Spinal cord (tissue), 10 donors: ENCODE data around the gene NXPH4. TPM values are rescaled to one million over a fixed set of nuclear protein-coding genes. Genes with fewer than 3 reads are reported as not detected.

ENCODE experiments used
- DNase-seq, 6 donors: peaks; one replicate each; pipeline versions ENCODE4 v3.0.0 to v3.0.0-alpha.2; 2013 to 2015; ENCODE audit warnings: low spot score in 6 of 6, low read depth in 4 of 6
- H3K27ac ChIP-seq: one replicate; pipeline ENCODE4 v1.5.1; 2013; ENCODE audit warnings: low read depth, low read length, control low read depth
- H3K27me3 ChIP-seq: one replicate; pipeline ENCODE4 v1.6.1; 2013; ENCODE audit warnings: low read length; ENCODE audit not compliant: control insufficient read depth, insufficient read depth
- H3K36me3 ChIP-seq: one replicate; pipeline ENCODE4 v1.6.1; 2013; ENCODE audit warnings: low read length; ENCODE audit not compliant: control insufficient read depth, insufficient read depth
- H3K4me1 ChIP-seq: one replicate; pipeline ENCODE4 v1.6.1; 2013; ENCODE audit warnings: low read length; ENCODE audit not compliant: control insufficient read depth, insufficient read depth
- H3K4me3 ChIP-seq: one replicate; pipeline ENCODE4 v1.5.1; 2013; ENCODE audit warnings: low read depth, low read length, control low read depth
- H3K9me3 ChIP-seq: one replicate; pipeline ENCODE4 v1.6.1; 2013; ENCODE audit warnings: low read length; ENCODE audit not compliant: control insufficient read depth, insufficient read depth
- WGBS: methylation state at CpG from one replicate; pipeline ENCODE4 v1.1.5; 2013; ENCODE audit warnings: missing lambda C conversion rate; ENCODE audit not compliant: insufficient coverage; 5-methylcytosine and 5-hydroxymethylcytosine counted together
- polyA plus RNA-seq, 2 donors: library from polyadenylated mRNA; unstranded; fragments of 120-200 nt; gene quantifications; one replicate each; pipeline ENCODE4 v1.2.1, GENCODE V29; 2013; ENCODE audit not compliant: insufficient read length in 2 of 2
- total RNA-seq, 2 donors: library from RNA; depleted of rRNA in 1 of 2; stranded (reverse); fragments of 120-200 nt in 1 of 2; fragments of >200 nt in 1 of 2; gene quantifications; one replicate each; pipeline versions ENCODE4 v1.2.3 to v1.2.4, GENCODE V29; 2013 to 2014
- donor health status: healthy.

Gene NXPH4
- total and polyA plus RNA-seq, 4 donors = 7.8 to 31.9 (median 20.0) TPM

DNA sequence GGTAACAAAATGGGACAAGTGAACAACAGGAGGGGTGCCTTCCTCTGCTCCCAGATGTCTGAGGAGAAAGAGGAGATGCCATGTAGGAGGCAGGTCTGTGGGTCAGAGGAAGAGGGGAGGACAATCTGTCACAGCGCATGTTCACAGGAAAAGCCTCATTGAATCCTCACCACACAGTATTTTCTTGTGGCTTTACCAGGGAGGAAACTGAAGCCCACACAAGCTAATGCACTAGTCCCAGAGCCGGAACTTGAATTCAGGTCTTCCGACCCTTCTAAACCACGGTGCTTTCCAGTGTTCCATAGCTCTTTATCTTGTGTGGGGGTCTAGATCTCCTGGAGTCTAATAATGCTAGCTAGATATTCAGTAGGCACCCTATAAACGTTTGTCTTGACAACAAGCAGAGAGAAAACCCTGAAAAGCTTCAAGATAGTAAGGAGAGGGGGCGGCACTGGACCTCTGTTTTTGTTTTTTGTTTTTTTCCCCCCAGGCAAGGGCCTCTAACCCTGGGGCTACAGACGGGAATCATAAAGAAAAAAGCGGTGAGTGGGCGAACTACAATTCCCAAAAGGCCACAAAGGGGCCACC, 12.5 kb downstream of the NXPH4 start:
- Histone ChIP-seq H3K27me3 (peaks cover 38% of the 10 kb centered on the region), H3K27ac (no peak overlapping the region), H3K4me3 (peak overlapping the region; percentile 73), H3K36me3 (peaks cover 40% of the 10 kb centered on the region), H3K4me1 (peaks cover 47% of the 10 kb centered on the region), H3K9me3 (no peaks in the 10 kb centered on the region)
- 0% methylated on average over 3 of the region's 9 CpGs for WGBS
- no peak for DNase-seq

DNA sequence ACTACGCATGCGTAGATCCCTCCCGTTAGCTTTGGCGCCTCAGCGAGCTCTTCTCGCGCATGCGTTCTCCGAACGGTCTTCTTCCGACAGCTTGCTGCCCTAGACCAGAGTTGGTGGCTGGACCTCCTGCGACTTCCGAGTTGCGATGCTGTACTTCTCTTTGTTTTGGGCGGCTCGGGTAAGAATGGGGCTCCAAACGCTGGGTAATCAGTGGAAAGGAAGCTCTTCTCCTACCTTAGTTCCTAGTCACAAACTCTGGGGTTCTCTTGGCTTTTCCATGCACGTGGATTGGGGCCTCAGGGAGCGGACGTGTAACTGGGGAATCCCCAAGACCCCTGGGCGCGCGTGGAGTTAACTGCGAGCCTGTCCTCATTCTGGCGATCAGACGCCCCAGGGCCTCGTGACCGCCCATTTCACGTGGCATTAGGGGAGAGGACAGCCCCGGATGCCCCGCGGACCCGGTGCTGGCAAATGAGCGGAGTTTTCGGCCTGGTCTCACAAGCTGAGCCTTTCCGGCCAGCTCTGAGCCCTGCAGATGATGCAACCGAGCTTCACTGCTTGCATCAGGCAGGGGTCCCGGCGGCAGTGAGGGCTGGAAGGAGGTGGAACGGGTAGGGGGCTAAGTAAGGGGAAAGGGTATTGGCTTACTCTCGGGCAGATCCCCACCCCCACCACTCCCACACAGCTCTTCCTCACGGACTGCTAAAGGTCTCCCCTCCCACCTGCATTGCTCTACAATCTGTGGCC, 13.2 kb downstream of the NXPH4 start, which contains the start of gene SHMT2:
Gene SHMT2, plus strand, starts transcription at position 78 of the 747 bp plus-strand sequence. Its CDS starts 68 bp downstream, at position 146.
- Histone ChIP-seq H3K36me3 (peaks cover 46% of the 10 kb centered on the region), H3K27ac (peak within 1 kb of the TSS; percentile 76), H3K4me3 (peak within 1 kb of the TSS; percentile 73), H3K9me3 (no peaks in the 10 kb centered on the region), H3K4me1 (peaks cover 47% of the 10 kb centered on the region), H3K27me3 (peaks cover 32% of the 10 kb centered on the region)
- WGBS = under 1% methylated on average over 37 of the region's 42 CpGs
- peak in 5 of 6 donors; percentile 90 to 99 (median 93) for DNase-seq

DNA sequence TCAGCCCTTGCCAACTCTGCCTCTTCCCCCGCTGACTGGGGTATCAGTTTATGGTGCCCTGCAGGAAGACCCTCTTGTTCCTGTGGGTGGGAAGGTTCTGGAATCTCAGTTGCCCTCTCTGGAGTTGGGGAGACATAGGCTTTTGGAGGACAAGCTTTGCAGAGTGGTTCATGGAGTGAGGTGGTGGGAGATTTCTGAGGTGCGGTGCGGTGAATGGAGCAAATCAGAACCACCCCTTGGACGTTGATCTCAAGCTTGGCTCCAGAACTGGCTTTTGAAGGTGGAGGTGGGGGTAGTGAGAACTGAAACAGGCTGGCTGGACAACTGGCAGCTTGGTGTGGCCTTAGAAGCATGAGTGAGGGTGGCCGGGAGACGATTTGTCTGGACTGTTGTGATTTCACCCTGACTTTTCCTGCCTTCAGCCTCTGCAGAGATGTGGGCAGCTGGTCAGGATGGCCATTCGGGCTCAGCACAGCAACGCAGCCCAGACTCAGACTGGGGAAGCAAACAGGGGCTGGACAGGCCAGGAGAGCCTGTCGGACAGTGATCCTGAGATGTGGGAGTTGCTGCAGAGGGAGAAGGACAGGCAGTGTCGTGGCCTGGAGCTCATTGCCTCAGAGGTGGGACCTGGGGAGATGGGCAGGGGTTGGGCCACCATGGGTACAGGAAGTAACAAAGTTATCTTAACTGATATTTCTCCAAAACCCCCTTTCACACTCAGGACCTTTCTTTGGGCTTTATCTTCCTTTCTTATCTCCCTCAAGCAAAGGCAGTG, 14.0 kb downstream of the NXPH4 start:
- Histone ChIP-seq H3K4me1 (peaks cover 47% of the 10 kb centered on the region), H3K36me3 (peaks cover 48% of the 10 kb centered on the region), H3K27ac (peak overlapping the region; percentile 15)

DNA sequence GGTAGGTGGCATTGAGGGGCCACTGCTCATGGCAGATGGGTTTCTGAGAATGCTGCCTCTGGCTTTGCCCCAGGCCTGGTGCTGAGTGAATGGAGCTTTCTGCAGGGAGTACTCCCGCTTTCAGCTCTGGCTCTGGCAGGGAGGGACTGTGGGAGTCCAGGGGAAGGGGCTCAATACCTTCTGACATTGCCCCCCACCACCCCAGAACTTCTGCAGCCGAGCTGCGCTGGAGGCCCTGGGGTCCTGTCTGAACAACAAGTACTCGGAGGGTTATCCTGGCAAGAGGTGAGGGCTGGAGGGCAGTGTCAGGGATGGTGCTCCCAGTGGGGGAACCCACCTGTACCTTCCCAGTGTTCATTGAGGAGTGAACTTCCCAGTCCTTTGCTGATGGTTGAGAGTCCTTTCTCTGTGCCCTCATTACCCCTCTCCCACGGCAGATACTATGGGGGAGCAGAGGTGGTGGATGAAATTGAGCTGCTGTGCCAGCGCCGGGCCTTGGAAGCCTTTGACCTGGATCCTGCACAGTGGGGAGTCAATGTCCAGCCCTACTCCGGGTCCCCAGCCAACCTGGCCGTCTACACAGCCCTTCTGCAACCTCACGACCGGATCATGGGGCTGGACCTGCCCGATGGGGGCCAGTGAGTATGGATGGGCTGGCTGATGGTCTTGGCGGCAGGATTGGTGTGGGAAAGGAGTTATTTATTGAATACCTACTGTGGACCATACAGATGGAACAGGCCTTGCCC, 14.9 kb downstream of the NXPH4 start:
- no peak for DNase-seq
- Histone ChIP-seq H3K27me3 (peaks cover 29% of the 10 kb centered on the region), H3K27ac (no peak overlapping the region), H3K4me3 (no peak overlapping the region), H3K4me1 (peaks cover 48% of the 10 kb centered on the region), H3K9me3 (no peaks in the 10 kb centered on the region), H3K36me3 (peaks cover 52% of the 10 kb centered on the region)
- 91% methylated on average over 9 of the region's 13 CpGs for WGBS

More for the DNA sequence above, 14.0 kb downstream of the NXPH4 start:
- 57% methylated on average over 8 of the region's 10 CpGs for WGBS
- Histone ChIP-seq H3K27me3 (peaks cover 30% of the 10 kb centered on the region), H3K4me3 (peak overlapping the region; percentile 73), H3K9me3 (no peaks in the 10 kb centered on the region)
- no peak for DNase-seq

DNA sequence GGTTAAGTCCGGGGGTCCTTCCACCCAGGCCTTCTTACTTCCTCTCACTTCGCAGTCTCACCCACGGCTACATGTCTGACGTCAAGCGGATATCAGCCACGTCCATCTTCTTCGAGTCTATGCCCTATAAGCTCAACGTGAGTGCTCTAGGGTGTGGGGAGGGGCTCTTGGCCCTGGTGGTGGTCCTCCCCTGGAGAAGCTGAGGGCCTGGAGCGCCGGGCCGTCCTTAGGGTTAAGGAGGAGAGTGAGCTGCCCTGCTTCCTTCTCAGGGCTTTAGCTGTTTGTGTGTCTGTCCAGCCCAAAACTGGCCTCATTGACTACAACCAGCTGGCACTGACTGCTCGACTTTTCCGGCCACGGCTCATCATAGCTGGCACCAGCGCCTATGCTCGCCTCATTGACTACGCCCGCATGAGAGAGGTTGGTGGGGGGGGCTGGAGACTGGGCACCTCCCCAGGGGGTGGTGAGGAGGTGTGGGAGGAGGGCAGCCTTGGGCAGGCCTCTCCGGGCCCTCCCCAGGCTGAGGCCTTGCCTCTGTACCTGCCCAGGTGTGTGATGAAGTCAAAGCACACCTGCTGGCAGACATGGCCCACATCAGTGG, 15.7 kb downstream of the NXPH4 start:
- H3K27ac ChIP-seq = no peak overlapping the region
- peaks cover 52% of the 10 kb centered on the region for H3K36me3 ChIP-seq
- no peak overlapping the region for H3K4me3 ChIP-seq
- H3K4me1 ChIP-seq = peaks cover 49% of the 10 kb centered on the region
- no peaks in the 10 kb centered on the region for H3K9me3 ChIP-seq
- no peak for DNase-seq
- WGBS = 85% methylated on average over 14 of the region's 19 CpGs
- H3K27me3 ChIP-seq = peaks cover 29% of the 10 kb centered on the region

DNA sequence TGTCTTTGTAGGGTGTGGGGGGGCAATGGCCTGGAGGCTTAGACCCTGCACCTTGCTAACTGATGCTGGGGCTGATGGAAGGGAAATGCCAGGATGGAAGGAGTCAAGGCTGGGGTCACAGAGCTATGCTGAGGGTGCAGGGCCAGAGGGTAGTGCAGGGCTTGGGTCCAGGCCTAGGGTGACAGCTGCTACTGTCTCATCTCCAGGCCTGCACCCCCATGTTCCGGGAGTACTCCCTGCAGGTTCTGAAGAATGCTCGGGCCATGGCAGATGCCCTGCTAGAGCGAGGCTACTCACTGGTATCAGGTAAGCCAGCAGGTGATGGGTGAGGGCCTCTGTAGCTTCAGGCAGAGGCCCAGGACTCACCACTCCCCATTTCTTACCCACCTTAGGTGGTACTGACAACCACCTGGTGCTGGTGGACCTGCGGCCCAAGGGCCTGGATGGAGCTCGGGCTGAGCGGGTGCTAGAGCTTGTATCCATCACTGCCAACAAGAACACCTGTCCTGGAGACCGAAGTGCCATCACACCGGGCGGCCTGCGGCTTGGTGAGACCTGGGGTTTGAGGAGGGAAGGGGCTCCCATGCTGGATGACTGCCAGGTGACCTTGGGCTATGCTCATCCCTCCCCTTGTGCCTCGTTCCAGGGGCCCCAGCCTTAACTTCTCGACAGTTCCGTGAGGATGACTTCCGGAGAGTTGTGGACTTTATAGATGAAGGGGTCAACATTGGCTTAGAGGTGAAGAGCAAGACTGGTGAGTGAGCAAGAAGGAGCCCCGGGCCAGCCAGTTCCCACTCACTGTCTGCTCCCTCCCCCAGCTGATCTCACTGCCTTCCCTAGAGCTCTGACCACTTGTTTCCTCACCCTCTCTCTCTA, 17.0 kb downstream of the NXPH4 start:
- Histone ChIP-seq H3K27me3 (peaks cover 35% of the 10 kb centered on the region), H3K9me3 (no peaks in the 10 kb centered on the region), H3K27ac (no peak overlapping the region), H3K4me1 (peaks cover 62% of the 10 kb centered on the region), H3K4me3 (no peak overlapping the region), H3K36me3 (peaks cover 52% of the 10 kb centered on the region)
- WGBS = 91% methylated on average over 9 of the region's 15 CpGs
- no peak for DNase-seq

DNA sequence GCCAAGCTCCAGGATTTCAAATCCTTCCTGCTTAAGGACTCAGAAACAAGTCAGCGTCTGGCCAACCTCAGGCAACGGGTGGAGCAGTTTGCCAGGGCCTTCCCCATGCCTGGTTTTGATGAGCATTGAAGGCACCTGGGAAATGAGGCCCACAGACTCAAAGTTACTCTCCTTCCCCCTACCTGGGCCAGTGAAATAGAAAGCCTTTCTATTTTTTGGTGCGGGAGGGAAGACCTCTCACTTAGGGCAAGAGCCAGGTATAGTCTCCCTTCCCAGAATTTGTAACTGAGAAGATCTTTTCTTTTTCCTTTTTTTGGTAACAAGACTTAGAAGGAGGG, 17.6 kb downstream of the NXPH4 start:
- DNase-seq = no peak
- Histone ChIP-seq H3K9me3 (no peaks in the 10 kb centered on the region), H3K27ac (no peak overlapping the region), H3K27me3 (peaks cover 40% of the 10 kb centered on the region), H3K4me3 (no peak overlapping the region), H3K36me3 (peaks cover 52% of the 10 kb centered on the region), H3K4me1 (peaks cover 68% of the 10 kb centered on the region)
- WGBS = 89% methylated on average over 2 of the region's 3 CpGs

DNA sequence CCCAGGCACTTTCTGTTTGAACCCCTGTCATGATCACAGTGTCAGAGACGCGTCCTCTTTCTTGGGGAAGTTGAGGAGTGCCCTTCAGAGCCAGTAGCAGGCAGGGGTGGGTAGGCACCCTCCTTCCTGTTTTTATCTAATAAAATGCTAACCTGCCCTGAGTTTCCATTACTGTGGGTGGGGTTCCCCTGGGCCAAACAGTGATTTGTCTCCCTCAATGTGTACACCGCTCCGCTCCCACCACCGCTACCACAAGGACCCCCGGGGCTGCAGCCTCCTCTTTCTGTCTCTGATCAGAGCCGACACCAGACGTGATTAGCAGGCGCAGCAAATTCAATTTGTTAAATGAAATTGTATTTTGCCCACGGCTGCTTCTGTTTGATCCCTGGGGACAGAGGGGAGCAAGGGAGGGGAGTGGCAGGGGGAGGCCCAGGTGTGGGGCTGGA, 18.0 kb downstream of the NXPH4 start:
- 72% methylated on average over 6 of the region's 10 CpGs for WGBS
- peak overlapping the region; percentile 10 for H3K27ac ChIP-seq
- H3K27me3 ChIP-seq = peaks cover 44% of the 10 kb centered on the region
- H3K9me3 ChIP-seq = no peaks in the 10 kb centered on the region
- H3K36me3 ChIP-seq = peaks cover 52% of the 10 kb centered on the region
- DNase-seq = peak in 1 of 6 donors; percentile 43
- no peak overlapping the region for H3K4me3 ChIP-seq
- H3K4me1 ChIP-seq = peaks cover 66% of the 10 kb centered on the region
